ENCODE results near the gene LDLRAP1.

DNA sequence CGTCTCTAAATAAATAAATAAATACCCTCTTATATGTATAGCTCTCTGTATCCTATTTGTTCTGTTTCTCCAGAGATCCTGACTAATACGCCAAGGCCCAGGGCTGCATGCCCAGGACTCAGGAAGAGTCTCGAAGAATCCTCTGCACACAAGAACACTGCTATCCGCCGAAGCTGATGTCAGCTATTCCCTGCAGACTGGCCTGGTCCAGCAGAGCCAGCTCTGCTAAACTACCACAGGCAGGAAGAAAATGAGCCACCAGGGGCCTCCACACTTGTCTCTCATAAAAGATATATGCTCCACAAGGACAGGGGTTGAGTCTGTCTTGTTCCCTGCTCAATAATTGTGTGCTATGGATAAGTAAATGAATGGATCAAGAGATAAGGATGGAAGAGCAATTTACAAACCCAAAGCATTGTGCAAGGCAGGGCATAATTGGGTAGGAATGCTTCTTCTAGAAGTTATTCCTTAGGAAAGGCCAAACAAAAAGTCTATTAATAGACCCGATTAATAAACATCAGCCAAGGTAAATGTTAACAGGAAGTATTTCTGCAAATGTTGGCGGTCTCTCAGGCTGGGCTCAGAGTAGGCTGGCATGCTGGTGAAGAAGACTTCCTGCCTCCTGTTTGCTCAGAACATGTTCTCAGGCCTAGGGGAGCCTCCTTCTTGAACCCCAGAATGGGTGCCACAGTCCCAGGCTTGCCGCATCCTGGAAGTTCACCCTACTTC is 46.9 kb downstream of the LDLRAP1 start:
- TF ChIP-seq, protein P1, sequence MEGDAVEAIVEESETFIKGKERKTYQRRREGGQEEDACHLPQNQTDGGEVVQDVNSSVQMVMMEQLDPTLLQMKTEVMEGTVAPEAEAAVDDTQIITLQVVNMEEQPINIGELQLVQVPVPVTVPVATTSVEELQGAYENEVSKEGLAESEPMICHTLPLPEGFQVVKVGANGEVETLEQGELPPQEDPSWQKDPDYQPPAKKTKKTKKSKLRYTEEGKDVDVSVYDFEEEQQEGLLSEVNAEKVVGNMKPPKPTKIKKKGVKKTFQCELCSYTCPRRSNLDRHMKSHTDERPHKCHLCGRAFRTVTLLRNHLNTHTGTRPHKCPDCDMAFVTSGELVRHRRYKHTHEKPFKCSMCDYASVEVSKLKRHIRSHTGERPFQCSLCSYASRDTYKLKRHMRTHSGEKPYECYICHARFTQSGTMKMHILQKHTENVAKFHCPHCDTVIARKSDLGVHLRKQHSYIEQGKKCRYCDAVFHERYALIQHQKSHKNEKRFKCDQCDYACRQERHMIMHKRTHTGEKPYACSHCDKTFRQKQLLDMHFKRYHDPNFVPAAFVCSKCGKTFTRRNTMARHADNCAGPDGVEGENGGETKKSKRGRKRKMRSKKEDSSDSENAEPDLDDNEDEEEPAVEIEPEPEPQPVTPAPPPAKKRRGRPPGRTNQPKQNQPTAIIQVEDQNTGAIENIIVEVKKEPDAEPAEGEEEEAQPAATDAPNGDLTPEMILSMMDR (IDR thresholded peaks at IDR 0.05; ENCODE audit: insufficient read depth, low read depth, low read length), result no peak
- TF ChIP-seq EZH2 (IDR thresholded peaks at IDR 0.05; ENCODE audit: insufficient read depth, low read length), result no peak

All from astrocyte (in vitro differentiated cells and primary cell).